Stimulated activated CD8-positive, alpha-beta memory T cell treated with anti-CD3 and anti-CD28 coated beads, Interleukin-12 subunit alpha, Interleukin-12 subunit beta, amount 100 ng/mL, for 1 hour (primary cell): Measurements from ENCODE around the gene CSN2.
"Not testable (repeated sequence)": the region's sequence is repeated elsewhere in the genome, so short reads cannot be mapped to it uniquely, and the experiment has no call there.

Experiments
- DNase-seq: peaks from one replicate; pipeline ENCODE4 v3.0.0-alpha.2; 2020; ENCODE audit warnings: low read depth

The CSN2 gene

GRCh38 chr4:69965628-69966027 lies at the start of gene CSN2:
Gene CSN2 (minus strand): TSS chr4:69965728. CDS start chr4:69960995, 4,733 bp downstream.
- DNase-seq, result no peak

GRCh38 chr4:70008771-70009170 lies 43.2 kb upstream of the CSN2 start:
- no peak for DNase-seq

DNA sequence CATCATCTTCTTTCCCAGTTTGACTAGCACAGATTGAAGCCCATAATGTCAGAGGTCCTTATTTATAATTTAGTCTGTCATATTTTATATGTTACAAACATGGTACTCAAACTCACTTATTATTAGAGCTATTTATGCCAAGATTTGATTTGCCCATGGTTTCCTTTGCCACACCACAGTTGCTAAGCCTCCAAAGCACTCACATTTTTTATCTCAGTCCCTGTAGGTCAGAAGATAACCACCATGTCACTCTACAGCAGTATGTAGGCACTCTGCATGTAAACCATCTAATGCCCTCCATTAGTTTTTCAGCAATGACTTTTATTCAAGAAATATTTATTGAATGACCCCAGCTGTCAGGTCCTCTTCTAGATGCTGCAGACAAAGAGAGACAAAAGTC lies 37.0 kb upstream of the CSN2 start:
- DNase-seq, result no peak

GRCh38 chr4:70000711-70001110 lies 35.2 kb upstream of the CSN2 start:
- no peak for DNase-seq

DNA sequence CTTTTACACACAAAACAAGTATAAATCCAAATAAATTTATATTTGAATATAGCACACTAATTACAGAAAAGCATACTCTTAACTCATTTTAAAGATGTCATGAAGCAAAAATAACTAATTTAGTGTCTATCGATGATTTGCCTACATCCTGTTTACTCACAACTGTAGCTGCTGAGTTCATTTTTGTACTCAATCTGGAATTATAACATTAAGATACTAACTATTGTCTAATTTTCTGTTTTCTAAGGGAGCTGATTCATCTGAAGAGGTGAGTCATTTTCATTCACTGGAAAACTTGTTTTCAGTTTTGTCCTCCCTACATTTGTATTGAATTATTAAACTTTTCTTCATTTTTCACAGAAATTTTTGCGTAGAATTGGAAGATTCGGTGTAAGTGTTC lies 33.9 kb upstream of the CSN2 start:
- DNase-seq, result no peak

DNA sequence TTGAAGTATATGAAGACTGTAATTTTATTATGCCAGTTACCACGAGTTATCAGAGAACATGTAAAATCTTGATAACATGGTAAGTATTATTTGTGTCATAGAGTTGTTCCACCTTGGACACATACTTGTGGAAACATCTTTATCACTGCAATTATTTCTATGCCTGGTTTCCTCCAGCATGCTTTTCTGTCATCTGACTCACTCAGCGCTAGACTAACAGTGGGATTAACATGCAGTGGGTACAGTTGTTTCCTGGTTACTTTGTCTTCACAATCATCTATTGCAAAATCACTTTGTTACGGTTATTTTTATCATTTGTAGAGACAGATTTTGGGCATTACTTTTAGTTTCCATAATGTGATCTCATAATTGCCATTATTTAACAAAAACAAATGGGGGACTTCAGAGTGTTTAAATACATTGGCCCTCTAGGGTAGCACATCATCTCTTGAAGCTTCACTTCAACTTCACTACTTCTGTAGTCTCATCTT lies 30.0 kb upstream of the CSN2 start, which contains the start of gene STATH:
Gene STATH, plus strand, starts transcription at position 441 of the 491 bp plus-strand sequence. CDS start 2,472 bp downstream, outside the sequence.
- DNase-seq, result no peak

- no peak for DNase-seq
Observed at GRCh38 chr4:69994782-69995181, 29.3 kb upstream of the CSN2 start.

DNA sequence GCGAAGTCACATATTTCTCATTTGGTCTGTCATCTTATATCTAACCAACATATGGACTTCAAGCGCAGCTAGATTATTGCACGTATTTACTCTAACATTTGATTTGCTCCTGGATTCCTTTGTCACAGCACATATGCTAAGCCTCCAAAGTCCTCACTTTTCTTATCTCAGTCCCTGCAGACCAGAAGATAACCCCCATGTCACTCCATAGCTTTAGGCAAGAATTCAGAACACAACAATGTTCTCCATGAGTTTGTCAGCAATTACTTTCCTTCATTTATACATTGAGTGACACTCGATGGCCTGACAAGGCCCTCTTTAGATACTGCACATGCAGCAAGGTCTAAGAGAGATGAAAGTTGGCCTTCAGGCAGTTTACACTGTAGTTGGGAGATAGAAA lies 25.5 kb upstream of the CSN2 start:
- no peak for DNase-seq

DNA sequence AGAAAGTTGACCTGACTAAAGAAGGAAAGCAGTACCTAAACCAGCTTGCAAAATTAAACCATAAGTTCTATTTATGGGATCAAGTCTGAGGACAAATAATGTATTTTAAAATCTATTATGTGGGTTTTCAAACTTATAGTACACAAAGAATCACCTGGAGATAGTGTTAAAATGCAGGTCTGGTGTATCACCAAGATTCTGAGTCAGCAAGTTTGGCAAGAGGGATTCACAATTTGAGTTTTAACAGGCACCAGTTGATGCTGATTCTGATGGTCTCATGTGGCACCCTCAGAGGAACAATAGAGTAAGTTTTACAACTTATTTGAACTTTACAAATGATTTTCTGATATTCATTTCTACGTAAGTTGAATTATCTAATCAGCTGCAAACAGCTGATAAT lies 21.1 kb upstream of the CSN2 start:
- no peak for DNase-seq

- no peak for DNase-seq
Observed at GRCh38 chr4:69984030-69984443, 18.5 kb upstream of the CSN2 start.

- DNase-seq, result no peak
Observed at GRCh38 chr4:69977582-69977981, 12.1 kb upstream of the CSN2 start.

DNA sequence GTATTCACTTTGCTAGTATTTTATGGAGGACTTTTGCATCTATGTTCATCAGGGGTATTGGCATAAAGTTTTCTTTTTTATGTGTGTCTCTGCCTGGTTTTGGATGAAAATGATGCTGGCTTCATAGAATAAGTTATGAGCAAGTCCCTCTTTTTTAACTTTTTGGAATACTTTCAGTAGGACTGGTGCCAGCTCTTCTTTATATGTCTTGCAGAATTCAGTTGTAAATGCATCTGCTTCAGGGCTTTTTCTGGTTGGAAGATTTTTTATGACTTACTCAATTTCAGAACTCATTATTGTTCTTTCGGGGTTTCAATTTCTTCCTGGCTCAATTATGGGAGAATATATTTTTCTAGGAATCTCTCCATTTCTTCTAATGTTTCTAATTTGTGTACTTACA lies 9.1 kb upstream of the CSN2 start:
- no peak for DNase-seq

GRCh38 chr4:69970071-69970470 lies 4.5 kb upstream of the CSN2 start:
- no peak for DNase-seq

DNA sequence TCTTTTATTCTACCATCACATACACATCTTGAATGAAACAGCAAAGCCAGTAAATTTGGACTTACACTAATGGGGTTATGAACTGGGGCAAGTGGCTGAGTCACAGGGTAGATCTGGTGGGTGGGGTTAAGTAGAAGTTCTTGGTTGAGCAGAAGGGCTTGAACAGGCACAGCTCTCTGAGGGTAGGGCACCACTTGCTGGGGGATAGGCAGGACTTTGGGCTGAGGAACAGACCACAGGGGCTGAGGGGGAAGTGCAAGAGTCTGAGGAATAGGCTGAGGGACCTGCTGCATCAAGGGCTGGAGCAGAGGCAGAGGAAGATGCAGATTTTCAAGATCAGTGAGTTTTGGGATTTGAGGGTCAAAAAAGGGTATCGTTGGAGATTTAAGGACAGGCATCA lies 8.3 kb downstream of the CSN2 start:
- DNase-seq, result no peak

GRCh38 chr4:69951602-69952001 lies 13.9 kb downstream of the CSN2 start:
- DNase-seq, result no peak

GRCh38 chr4:69936566-69936965 lies 29.0 kb downstream of the CSN2 start:
- DNase-seq, result no peak

GRCh38 chr4:69934150-69934549 lies 31.4 kb downstream of the CSN2 start:
- DNase-seq, result no peak

DNA sequence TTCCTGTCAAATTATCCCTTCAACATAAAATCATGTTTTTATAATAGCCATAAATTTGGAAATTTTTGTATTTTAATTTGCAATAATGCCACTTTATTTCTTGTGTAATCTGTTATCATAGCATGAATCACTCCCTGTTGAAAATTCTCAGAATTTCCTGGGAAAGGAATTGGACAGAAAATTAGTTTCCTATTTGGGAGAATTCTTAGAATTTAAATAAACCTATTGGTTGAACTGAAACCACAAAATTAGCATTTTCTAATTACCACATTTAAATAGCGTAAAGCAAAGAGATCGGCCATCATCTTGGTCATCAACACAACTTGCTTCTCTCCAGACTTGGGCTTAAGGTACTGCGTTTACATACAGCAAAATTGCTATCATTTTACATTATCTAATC lies 34.8 kb downstream of the CSN2 start, which contains the start of gene CSN1S1:
Gene CSN1S1, plus strand, starts transcription at position 301 of the 400 bp plus-strand sequence. CDS start 1,488 bp downstream, outside the sequence.
- no peak for DNase-seq

DNA sequence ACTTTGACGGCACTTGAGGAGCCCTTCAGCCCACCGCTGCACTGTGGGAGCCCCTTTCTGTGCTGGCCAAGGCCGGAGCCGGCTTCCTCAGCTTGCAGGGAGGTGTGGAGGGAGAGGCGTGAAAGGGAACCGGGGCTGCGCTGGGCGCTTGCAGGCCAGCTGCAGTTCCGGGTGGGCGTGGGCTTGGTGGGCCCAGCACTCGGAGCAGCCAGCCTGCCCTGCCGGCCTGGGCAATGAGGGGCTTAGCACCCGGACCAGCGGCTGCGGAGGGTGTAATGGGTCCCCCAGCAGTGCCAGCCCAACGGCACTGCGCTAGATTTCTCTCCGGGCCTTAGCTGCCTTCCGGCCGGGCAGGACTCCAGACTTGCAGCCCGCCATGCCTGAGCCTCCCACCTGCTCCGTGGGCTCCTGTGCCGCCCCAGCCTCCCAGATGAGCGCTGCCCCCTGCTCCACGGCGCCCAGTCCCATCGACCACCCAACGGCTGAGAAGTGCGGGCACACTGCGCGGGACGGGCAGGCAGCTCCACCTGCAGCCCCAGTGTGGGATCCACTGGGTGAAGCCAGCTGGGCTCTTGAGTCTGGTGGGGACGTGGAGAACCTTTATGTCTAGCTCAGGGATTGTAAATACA lies 41.6 kb downstream of the CSN2 start:
- DNase-seq, result not testable (repeated sequence)

DNA sequence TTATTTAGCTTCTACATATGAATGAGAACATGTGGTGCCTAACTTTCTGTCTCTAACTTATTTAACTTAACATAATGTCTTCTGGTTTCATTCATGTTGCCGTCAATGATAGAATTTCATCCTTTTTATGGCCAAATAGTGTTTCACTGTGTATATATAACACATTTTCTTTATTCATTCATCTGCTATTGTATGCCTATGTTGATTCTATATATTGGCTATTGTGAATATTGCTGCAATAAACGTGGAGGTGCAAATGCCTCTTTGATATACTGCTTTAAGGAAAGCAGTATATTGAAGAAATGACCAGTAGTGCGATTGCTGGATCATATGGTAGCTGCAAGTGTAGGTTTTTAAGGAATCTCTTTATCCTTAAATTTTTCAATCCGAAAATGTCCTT lies 44.7 kb downstream of the CSN2 start:
- DNase-seq, result no peak

DNA sequence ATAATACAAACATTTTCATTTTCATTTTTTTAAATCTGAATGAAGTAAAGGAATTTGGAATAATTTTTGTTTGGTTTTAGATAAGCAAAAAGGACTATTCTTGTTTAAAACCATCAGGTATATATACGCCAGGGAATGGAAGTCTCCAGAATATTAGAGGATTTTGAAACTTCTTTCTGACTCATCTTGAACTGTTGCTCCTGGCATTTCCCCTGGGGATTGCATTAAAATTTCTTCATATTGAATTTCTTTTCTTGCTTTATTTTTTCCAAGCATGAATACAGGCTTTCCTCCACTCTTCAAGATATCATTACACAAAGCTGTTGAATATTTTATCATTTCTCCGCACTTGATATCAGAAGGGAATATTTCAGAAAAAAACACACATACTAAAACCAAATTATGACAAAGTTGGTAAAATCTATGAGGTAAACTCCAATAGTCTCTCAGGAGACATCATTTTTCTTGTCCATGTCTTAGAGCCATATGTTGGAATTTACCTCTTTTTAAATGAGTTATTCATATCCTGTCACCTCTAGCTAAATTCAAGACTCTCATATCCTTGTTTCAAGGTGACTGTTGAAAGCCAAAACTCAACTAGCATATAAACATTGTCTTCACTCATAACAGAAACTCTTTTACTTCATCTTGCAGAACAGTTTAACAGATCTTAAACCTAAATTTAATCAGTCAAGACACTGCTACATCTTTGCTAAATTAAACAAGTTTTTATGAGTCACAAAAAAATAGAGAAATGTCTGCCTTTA lies 55.3 kb downstream of the CSN2 start:
- no peak for DNase-seq

- DNase-seq, result no peak
Observed at GRCh38 chr4:69909195-69909594, 56.3 kb downstream of the CSN2 start.

DNA sequence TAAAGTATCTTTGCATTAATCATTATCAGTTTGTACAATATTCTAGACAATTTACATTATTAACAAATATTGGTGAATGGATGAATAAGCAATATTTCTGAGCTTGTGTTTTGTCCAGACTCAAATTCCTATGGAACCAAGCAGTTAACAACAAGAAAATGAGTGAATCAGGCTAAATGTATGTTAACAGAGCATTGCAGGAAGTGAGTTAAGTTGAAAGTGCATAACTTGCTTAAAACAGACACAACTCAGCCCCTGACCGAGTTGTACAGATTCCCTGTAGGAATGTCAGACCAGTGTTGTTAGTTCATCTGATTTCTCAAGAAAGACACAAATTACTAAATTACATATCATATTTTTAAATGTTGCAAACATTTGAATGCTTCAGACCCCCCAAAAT lies 58.4 kb downstream of the CSN2 start:
- no peak for DNase-seq
